Left ventricle myocardium inferior (tissue), 1 donor: ENCODE data around the gene IGFALS. TPM values are rescaled to one million over a fixed set of nuclear protein-coding genes. Genes with fewer than 3 reads are reported as not detected.

Experiments
- DNase-seq: peaks from one replicate; pipeline ENCODE4 v3.0.0-alpha.2; 2020
- H3K27ac ChIP-seq: fragments of 200-600 bp; replicated peaks from 2 replicates; pipeline ENCODE4 v1.8.0; 2021
- H3K27me3 ChIP-seq: fragments of 200-600 bp; 2 replicates; pipeline ENCODE4 v1.8.0; 2021; ENCODE audit warnings: low read depth
- H3K36me3 ChIP-seq: fragments of 200-600 bp; 2 replicates; pipeline ENCODE4 v1.8.0; 2021
- H3K4me1 ChIP-seq: fragments of 200-600 bp; 2 replicates; pipeline ENCODE4 v1.8.0; 2021
- H3K4me3 ChIP-seq: fragments of 200-600 bp; 2 replicates; pipeline ENCODE4 v1.8.0; 2021; ENCODE audit warnings: mild to moderate bottlenecking, moderate library complexity
- H3K9me3 ChIP-seq: fragments of 200-600 bp; replicated peaks from 2 replicates; pipeline ENCODE4 v1.8.0; 2021
- intact Hi-C: fragments of 100-400 bp; cut with micrococcal nuclease; formaldehyde crosslinking; loops from one replicate; pipeline ENCODE4 v1.11.0; 2022
- total RNA-seq: library from RNA; stranded (reverse); fragmentation: NEBNext Ultra II Directional; extraction: Animal tissue kit (Norgen Biotek cat#: 25700); gene quantifications from one replicate; pipeline ENCODE4 v1.2.1, GENCODE V29; 2021
- TF ChIP-seq, protein P1 (sequence below): fragments of 200-600 bp; IDR thresholded peaks from 2 replicates; pipeline ENCODE4 v1.8.0; 2021; ENCODE audit warnings: antibody characterized with exemption, mild to moderate bottlenecking, borderline replicate concordance
- donor health status: DM: no; HTN: yes; CAD: no; lungs with severe emphysema.

Gene IGFALS
- total RNA-seq, 1 donor from 2014 or later, result not detected

- Histone ChIP-seq H3K4me1 (no peaks in the 10 kb centered on the region), H3K27me3 (no peaks in the 10 kb centered on the region), H3K9me3 (no peaks in the 10 kb centered on the region), H3K4me3 (no peak overlapping the region), H3K27ac (no peak overlapping the region), H3K36me3 (peaks cover 89% of the 10 kb centered on the region)
- intact Hi-C loops, result no loop called here
- TF ChIP-seq, protein P1, sequence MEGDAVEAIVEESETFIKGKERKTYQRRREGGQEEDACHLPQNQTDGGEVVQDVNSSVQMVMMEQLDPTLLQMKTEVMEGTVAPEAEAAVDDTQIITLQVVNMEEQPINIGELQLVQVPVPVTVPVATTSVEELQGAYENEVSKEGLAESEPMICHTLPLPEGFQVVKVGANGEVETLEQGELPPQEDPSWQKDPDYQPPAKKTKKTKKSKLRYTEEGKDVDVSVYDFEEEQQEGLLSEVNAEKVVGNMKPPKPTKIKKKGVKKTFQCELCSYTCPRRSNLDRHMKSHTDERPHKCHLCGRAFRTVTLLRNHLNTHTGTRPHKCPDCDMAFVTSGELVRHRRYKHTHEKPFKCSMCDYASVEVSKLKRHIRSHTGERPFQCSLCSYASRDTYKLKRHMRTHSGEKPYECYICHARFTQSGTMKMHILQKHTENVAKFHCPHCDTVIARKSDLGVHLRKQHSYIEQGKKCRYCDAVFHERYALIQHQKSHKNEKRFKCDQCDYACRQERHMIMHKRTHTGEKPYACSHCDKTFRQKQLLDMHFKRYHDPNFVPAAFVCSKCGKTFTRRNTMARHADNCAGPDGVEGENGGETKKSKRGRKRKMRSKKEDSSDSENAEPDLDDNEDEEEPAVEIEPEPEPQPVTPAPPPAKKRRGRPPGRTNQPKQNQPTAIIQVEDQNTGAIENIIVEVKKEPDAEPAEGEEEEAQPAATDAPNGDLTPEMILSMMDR, result no peak
- no peak for DNase-seq
Observed at GRCh38 chr16:1817276-1817589, 23.7 kb upstream of the IGFALS start.

DNA sequence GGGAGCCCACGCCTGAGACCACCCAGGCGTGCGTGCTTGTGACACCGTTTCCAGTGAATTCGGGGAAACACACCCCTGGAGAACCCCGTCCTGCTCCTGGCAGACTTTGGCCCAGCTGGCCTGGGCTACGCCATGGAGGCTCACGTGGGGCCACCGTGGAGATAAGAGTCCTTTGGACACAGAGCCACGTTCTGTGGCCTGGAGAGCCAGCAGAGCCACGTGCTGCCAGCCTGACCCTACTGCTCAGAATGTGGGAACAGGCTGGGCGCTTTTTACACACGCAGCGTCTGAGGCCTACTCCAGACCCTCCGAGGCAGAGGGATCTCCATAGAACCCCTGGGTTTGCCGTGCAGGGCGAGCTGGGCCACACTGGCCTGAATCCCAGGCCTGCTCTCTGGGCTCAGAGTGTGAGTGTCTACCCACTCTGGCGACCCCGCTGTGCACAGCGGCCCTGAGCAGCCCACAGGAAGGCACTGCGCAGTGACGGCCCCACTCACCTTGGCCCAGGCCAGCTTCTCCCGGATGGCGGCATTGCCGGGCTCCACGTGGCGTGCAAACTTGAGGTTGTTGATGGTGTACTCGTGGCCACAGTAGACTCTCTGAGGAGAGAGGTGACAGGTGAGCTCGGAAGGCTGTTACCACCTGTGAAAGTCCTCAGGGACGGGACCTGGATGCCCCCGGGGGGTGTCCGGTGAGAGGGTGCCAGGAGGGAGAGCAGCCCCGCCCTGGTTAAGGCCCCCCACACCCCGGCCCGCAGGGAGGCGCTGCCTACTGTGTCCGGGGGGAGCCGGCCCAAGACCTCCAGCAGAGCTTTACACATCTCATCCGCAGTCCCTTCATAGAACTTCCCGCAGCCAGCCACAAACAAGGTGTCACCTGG is 23.1 kb upstream of the IGFALS start:
- intact Hi-C loops, result no loop called here
- TF ChIP-seq, protein P1, result no peak
- H3K4me3 ChIP-seq, result no peak overlapping the region
- no peaks in the 10 kb centered on the region for H3K27me3 ChIP-seq
- peaks cover 83% of the 10 kb centered on the region for H3K36me3 ChIP-seq
- no peaks in the 10 kb centered on the region for H3K4me1 ChIP-seq
- no peaks in the 10 kb centered on the region for H3K9me3 ChIP-seq
- no peak overlapping the region for H3K27ac ChIP-seq
- no peak for DNase-seq

DNA sequence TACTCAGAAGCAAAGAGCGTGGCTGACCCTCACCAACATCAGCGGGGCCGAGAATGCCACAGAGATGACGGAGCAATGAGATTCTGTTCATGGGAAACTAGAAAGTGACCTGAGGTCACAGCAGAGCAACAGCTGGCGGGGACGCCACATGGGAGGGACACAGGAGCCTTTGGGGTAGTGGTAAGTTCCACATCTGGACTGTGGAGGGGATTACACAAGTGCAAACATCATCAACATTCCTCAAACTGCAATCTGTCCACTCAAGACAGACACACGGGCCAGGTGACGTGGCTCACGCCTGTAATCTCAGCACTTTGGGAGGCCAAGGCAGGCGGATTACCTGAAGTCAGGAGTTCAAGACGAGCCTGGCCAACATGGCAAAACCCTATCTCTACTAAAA is 22.0 kb upstream of the IGFALS start:
- Histone ChIP-seq H3K27me3 (no peaks in the 10 kb centered on the region), H3K4me3 (no peak overlapping the region), H3K9me3 (no peaks in the 10 kb centered on the region), H3K4me1 (no peaks in the 10 kb centered on the region), H3K27ac (no peak overlapping the region), H3K36me3 (peaks cover 74% of the 10 kb centered on the region)
- TF ChIP-seq, protein P1, result no peak
- DNase-seq, result no peak
- intact Hi-C loops, result no loop called here

GRCh38 chr16:1812732-1813163 is 19.2 kb upstream of the IGFALS start:
- Histone ChIP-seq H3K27ac (no peak overlapping the region), H3K36me3 (peaks cover 71% of the 10 kb centered on the region), H3K4me1 (no peaks in the 10 kb centered on the region), H3K4me3 (no peak overlapping the region), H3K27me3 (no peaks in the 10 kb centered on the region), H3K9me3 (no peaks in the 10 kb centered on the region)
- DNase-seq, result peak; percentile 75
- TF ChIP-seq, protein P1, result peak; percentile 51
- intact Hi-C loops, result no loop called here

- TF ChIP-seq, protein P1, result no peak
- Histone ChIP-seq H3K27me3 (no peaks in the 10 kb centered on the region), H3K4me3 (no peak overlapping the region), H3K9me3 (no peaks in the 10 kb centered on the region), H3K27ac (no peak overlapping the region), H3K36me3 (peaks cover 67% of the 10 kb centered on the region), H3K4me1 (no peaks in the 10 kb centered on the region)
- intact Hi-C loops, result no loop called here
- DNase-seq, result no peak
Observed at GRCh38 chr16:1810536-1810935, 17.0 kb upstream of the IGFALS start.
